HepG2 (cell line): ENCODE measurements around the gene ZNHIT1. TPM values are rescaled to one million over a fixed set of nuclear protein-coding genes. Genes with fewer than 3 reads are reported as not detected.

Experiments
- AFF4 ChIP-seq: sonication (generic); formaldehyde crosslinking; IDR thresholded peaks from 2 replicates; pipeline ENCODE4 v1.4.0; 2020; ENCODE audit warnings: missing genetic modification reagents
- BRCA1 ChIP-seq: sonication (generic); formaldehyde crosslinking; IDR thresholded peaks from 2 replicates; pipeline ENCODE4 v1.4.0; 2020; ENCODE audit warnings: missing genetic modification reagents
- CHD2 ChIP-seq: IDR thresholded peaks from 2 replicates; pipeline ENCODE4 v1.6.1; 2011; ENCODE audit warnings: low read depth, low read length, improper control_type of control experiment
- NFE2L1 ChIP-seq: sonication (generic); formaldehyde crosslinking; IDR thresholded peaks from 2 replicates; pipeline ENCODE4 v1.4.0; 2020; ENCODE audit warnings: missing genetic modification reagents, mild to moderate bottlenecking, borderline replicate concordance
- NFRKB ChIP-seq: fragments of 450-650 bp; IDR thresholded peaks from 2 replicates; pipeline ENCODE4 v1.6.1; 2017
- SIN3B ChIP-seq: fragments of 150-350 bp; IDR thresholded peaks from 2 replicates; pipeline ENCODE4 v1.6.1; 2014; ENCODE audit warnings: low read length
- ZKSCAN5 ChIP-seq: sonication (generic); formaldehyde crosslinking; IDR thresholded peaks from 2 replicates; pipeline ENCODE4 v1.5.1; 2020; ENCODE audit warnings: mild to moderate bottlenecking, missing genetic modification reagents
- ZKSCAN8 ChIP-seq: IDR thresholded peaks from 2 replicates; pipeline ENCODE4 v1.6.1; 2016; ENCODE audit warnings: borderline replicate concordance, missing genetic modification reagents, missing compliant biosample characterization
- ZNF710 ChIP-seq: sonication (generic); formaldehyde crosslinking; IDR thresholded peaks from 2 replicates; pipeline ENCODE4 v1.5.0; 2020; ENCODE audit warnings: mild to moderate bottlenecking, missing genetic modification reagents, borderline replicate concordance
- ZNF816 ChIP-seq: sonication (generic); formaldehyde crosslinking; IDR thresholded peaks from 2 replicates; pipeline ENCODE4 v1.8.0; 2022; ENCODE audit warnings: missing genetic modification reagents, mild to moderate bottlenecking, borderline replicate concordance
- polyA plus RNA-seq, 8 experiments: library from polyadenylated mRNA; depleted of rRNA in 3 of 8; stranded (reverse) in 7 of 8; unstranded in 1 of 8; fragments of >200 nt; fragmentation: Illumina TruSeq in 4 of 8; extraction: Trizol in 4 of 8; gene quantifications; 2 replicates each; pipeline versions ENCODE4 v1.2.1 to v1.2.3, GENCODE V29; 2011 to 2016; ENCODE audit warnings: low read depth in 4 of 8, missing spikeins in 1 of 8, mixed read lengths in 1 of 8; ENCODE audit not compliant: insufficient read depth in 1 of 8
- total RNA-seq, 5 experiments: library from RNA; depleted of rRNA; stranded (reverse); fragments of >200 nt; fragmentation: Illumina TruSeq; extraction: Trizol; gene quantifications; 2 replicates each; pipeline ENCODE4 v1.2.3, GENCODE V29; 2016; ENCODE audit warnings: low read depth in 1 of 5

Gene ZNHIT1
- total and polyA plus RNA-seq, 2 of the 13 experiments (the other 11 are each of a cell fraction or from before 2014, with no cell fraction given): 32.5 to 64.5 TPM

- TF ChIP-seq CHD2 (no peak), NFE2L1 (CRISPR knock-in tag) (no peak), ZKSCAN8 (CRISPR knock-in tag) (no peak), BRCA1 (no peak), ZNF710 (CRISPR knock-in tag) (no peak), NFRKB (no peak), AFF4 (CRISPR knock-in tag) (no peak), SIN3B (no peak), ZKSCAN5 (CRISPR knock-in tag) (no peak), ZNF816 (CRISPR knock-in tag) (no peak)
These were observed 47.9 kb downstream of the ZNHIT1 start (continued) for GRCh38 chr7:101265622-101266516.
